Right lobe of liver (tissue), 4 donors: Measurements from ENCODE around the gene HDAC4.

Experiments
- POLR2A ChIP-seq: fragments of 450-650 bp; IDR thresholded peaks from one replicate; pipeline ENCODE4 v1.6.1; 2017; ENCODE audit warnings: antibody characterized with exemption, mild to moderate bottlenecking
- TF ChIP-seq, protein P1 (sequence below), 4 donors: fragments of 200-600 bp in 3 of 4; fragments of 450-650 bp in 1 of 4; IDR thresholded peaks; one replicate each; pipeline versions ENCODE4 v1.5.1 to v1.8.0; 2016 to 2022; ENCODE audit warnings: antibody characterized with exemption in 4 of 4, mild to moderate bottlenecking in 2 of 4
- donor health status: DM: no; HTN: no; CAD: no.
- donor health status: DM: no; HTN: no; CAD: no.
- donor health status: DM: no; HTN: yes; CAD: no.

DNA sequence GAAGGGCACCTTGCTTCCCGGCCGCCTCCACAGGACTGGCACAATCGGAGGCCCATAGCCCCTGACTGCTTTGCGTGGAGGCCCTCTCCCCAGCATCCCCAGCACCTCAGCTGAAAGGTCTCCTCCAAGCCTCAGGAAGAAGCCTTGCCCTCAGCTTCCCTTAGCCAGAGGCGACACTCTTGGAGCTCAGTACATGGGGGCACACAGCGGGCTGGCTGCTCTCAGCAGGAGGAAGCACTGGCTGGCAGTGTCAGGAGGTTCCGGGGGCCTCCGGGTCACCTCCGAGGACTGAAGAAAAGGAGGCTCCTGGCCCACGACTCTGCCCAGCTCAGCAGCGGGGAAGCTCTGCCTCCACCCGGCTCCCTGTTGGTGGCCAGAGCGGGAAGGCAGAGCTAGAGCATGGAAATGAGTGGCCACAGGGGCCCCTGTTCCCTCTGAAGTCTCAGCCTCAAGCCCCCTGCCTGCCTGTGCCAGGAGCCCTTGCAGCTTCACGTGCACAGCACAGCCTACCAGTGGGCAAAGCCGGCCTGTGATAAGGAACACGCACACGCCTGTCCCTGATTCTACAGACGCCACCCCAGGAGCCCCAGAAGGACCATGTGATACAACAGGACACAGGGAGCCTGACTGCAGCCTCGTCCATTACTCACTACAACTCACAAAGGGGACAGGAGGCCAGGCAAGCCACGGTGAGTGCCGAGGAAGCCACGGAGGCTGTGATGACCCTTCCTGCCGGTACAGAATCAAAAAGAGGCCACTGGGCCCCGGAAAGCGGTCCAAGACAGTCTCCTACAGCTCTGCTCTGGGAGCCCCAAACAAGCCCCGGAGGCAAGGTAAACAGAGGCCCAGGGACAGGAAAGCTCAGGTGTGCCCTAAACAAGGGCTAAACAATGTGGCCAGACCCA is 15.5 kb downstream of the HDAC4 start:
- TF ChIP-seq, protein P1, sequence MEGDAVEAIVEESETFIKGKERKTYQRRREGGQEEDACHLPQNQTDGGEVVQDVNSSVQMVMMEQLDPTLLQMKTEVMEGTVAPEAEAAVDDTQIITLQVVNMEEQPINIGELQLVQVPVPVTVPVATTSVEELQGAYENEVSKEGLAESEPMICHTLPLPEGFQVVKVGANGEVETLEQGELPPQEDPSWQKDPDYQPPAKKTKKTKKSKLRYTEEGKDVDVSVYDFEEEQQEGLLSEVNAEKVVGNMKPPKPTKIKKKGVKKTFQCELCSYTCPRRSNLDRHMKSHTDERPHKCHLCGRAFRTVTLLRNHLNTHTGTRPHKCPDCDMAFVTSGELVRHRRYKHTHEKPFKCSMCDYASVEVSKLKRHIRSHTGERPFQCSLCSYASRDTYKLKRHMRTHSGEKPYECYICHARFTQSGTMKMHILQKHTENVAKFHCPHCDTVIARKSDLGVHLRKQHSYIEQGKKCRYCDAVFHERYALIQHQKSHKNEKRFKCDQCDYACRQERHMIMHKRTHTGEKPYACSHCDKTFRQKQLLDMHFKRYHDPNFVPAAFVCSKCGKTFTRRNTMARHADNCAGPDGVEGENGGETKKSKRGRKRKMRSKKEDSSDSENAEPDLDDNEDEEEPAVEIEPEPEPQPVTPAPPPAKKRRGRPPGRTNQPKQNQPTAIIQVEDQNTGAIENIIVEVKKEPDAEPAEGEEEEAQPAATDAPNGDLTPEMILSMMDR (IDR thresholded peaks at IDR 0.05): no peak
- TF ChIP-seq POLR2A: no peak
